Measurements from ENCODE around the gene CEP295NL. TPM values are rescaled to one million over a fixed set of nuclear protein-coding genes. Genes with fewer than 3 reads are reported as not detected.
"Not testable (repeated sequence)": the region's sequence is repeated elsewhere in the genome, so short reads cannot be mapped to it uniquely, and the experiment has no call there.

The CEP295NL gene
- polyA plus RNA-seq, 2 of the 4 experiments (the other 2 are of a cell fraction) = 0.10 to 0.13 TPM

DNA sequence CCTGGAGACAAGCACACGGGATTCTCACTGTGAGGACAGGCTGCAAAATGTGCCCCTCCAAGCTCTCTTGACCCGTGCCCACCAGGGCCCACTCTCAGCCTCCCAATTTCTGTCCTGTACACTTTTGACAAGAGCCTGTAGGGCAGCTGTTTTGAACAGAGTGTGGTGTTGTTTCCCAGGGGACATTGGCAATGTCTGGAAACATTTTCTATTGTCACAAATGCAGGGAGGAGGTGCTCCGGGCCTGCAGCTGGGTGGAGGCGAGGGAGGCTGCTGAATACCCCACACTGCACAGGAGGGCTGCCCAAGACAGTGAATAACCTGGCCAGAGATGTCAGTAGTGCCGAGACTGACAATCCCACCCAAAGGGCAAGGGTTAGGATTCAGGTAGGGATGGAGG, 10.5 kb downstream of the CEP295NL start:
- ChIA-PET POLR2A (no interaction called here), CTCF (interaction anchor here (3.1 kb wide), 1 partner anchor 27 kb away, joined by 21 read pairs; no protein-coding TSS in a partner anchor)
- no peak for FAIRE-seq
- DNase-seq (ENCODE audit: low read depth in 1 of 2, low spot score in 1 of 2) = no peak
- H3K4me1 ChIP-seq = 0 out of 3 replicates have a peak, but pooled peaks cover 3% of the 10 kb centered on the region
- H3K9me3 ChIP-seq = no peaks in the 10 kb centered on the region
- H3K27ac ChIP-seq = no peak overlapping the region
- 80% methylated on average over 5 of the region's 5 CpGs for WGBS (ENCODE audit: missing lambda C conversion rate)
- no peak overlapping the region for H3K4me2 ChIP-seq
- ATAC-seq = no peak
- TF ChIP-seq, protein P1, sequence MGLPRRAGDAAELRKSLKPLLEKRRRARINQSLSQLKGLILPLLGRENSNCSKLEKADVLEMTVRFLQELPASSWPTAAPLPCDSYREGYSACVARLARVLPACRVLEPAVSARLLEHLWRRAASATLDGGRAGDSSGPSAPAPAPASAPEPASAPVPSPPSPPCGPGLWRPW (IDR thresholded peaks at IDR 0.05) = no peak
- TF ChIP-seq, protein P2, sequence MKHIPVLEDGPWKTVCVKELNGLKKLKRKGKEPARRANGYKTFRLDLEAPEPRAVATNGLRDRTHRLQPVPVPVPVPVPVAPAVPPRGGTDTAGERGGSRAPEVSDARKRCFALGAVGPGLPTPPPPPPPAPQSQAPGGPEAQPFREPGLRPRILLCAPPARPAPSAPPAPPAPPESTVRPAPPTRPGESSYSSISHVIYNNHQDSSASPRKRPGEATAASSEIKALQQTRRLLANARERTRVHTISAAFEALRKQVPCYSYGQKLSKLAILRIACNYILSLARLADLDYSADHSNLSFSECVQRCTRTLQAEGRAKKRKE (CRISPR knock-in tag; IDR thresholded peaks at IDR 0.05; ENCODE audit: low read depth) = no peak
- no peak overlapping the region for H3K4me3 ChIP-seq

DNA sequence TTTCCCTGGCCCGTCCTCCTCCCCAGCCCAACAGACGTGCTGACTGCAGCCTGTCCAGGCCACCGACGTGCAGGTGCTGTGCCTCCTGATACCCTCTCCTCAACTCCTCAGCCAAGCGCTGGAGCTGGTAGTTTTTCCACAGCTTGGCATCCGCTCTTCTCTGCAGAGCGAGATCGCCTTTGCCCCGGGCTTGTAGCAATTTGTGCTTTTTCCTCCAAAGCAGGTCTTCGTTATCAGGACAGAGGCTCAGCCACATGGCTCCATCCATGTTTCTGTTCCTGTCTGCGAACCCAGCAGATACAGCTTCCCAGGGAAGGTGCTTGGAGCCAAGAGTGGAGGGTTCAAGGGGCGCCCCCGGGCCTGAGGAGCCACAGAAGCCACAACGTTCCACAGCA, 10.9 kb downstream of the CEP295NL start:
- ChIA-PET CTCF (interaction anchor here (0.9 to 3.1 kb wide), 3 partner anchors 8 to 26 kb away, joined by 4 to 21 read pairs (median 5); no protein-coding TSS in a partner anchor), POLR2A (no interaction called here)
- ATAC-seq (no peak), DNase-seq (ENCODE audit: low read depth in 1 of 2, low spot score in 1 of 2) (no peak), FAIRE-seq (no peak)
- H3K4me1 ChIP-seq = peaks cover 3% of the 10 kb centered on the region; the same call in 1 of the 3 replicates
- H3K4me3 ChIP-seq = no peak overlapping the region
- WGBS (ENCODE audit: missing lambda C conversion rate) = 92% methylated on average over 14 of the region's 14 CpGs
- no peaks in the 10 kb centered on the region for H3K9me3 ChIP-seq
- no peak overlapping the region for H3K4me2 ChIP-seq
- TF ChIP-seq MAFK (IDR thresholded peaks at IDR 0.05; ENCODE audit: partially characterized antibody) = no peak
- no peak for TF ChIP-seq NR3C1 (IDR thresholded peaks at IDR 0.05)
- no peak for TF ChIP-seq TP53 (CRISPR knock-in tag; IDR thresholded peaks at IDR 0.05)
- no peak overlapping the region for H3K27ac ChIP-seq

DNA sequence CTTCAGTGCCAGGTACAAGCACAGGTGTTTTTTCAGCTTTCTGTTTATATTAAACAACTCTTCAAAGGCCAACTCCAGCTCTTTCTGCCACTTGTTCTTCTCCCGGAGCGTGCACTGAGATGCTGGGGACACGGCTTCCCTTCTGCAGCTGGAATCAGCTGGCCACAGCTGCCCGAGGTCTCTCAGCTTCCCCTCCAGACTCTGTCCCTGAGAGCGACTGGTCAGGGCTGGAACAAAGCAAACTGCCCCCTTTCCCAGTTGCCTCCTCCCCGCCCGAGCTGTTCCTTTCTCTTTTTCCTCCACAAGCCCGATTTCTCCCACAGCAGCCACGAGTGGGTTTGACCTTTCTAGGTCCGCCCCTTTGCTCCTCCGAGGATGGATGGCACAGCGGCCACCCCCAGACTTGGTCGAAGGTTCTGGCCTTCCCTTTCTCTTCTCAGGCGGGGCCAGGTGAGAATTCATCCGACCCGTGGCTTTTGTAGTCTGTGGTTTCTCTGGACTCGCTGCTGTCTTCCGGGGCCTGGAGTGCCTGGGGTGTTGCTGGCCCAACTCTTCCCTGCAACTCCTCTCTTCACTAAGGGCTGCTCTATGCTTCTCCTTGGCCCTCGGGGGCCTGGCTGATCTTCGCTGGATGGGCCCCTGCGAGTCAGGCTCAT, 11.5 kb downstream of the CEP295NL start:
- Histone ChIP-seq H3K4me1 (peaks cover 7% of the 10 kb centered on the region), H3K4me3 (no peak overlapping the region), H3K9me3 (no peaks in the 10 kb centered on the region), H3K4me2 (no peak overlapping the region), H3K27ac (no peak overlapping the region)
- no peak for FAIRE-seq
- TF ChIP-seq HOXB13 (CRISPR knock-in tag; IDR thresholded peaks at IDR 0.05; ENCODE audit: low read depth) (no peak), MYC (IDR thresholded peaks at IDR 0.05; ENCODE audit: borderline replicate concordance, low read length) (no peak), ZC3H11A (IDR thresholded peaks at IDR 0.05) (no peak), JUN (IDR thresholded peaks at IDR 0.05) (no peak)
- TF ChIP-seq, protein P3, sequence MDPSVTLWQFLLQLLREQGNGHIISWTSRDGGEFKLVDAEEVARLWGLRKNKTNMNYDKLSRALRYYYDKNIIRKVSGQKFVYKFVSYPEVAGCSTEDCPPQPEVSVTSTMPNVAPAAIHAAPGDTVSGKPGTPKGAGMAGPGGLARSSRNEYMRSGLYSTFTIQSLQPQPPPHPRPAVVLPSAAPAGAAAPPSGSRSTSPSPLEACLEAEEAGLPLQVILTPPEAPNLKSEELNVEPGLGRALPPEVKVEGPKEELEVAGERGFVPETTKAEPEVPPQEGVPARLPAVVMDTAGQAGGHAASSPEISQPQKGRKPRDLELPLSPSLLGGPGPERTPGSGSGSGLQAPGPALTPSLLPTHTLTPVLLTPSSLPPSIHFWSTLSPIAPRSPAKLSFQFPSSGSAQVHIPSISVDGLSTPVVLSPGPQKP (IDR thresholded peaks at IDR 0.05; ENCODE audit: low read depth, low read length) = no peak
- TF ChIP-seq, protein P2 (CRISPR knock-in tag; IDR thresholded peaks at IDR 0.05; ENCODE audit: low read depth) = no peak
- ATAC-seq = no peak
- no peak for DNase-seq (ENCODE audit: low read depth in 1 of 2, low spot score in 1 of 2)
- WGBS (ENCODE audit: missing lambda C conversion rate) = 91% methylated on average over 21 of the region's 21 CpGs
- POLR2A ChIA-PET = no interaction called here
- CTCF ChIA-PET = interaction anchor here (0.9 to 3.1 kb wide), 7 partner anchors 8 to 102 kb away, joined by 3 to 21 read pairs (median 4); no protein-coding TSS in a partner anchor

DNA sequence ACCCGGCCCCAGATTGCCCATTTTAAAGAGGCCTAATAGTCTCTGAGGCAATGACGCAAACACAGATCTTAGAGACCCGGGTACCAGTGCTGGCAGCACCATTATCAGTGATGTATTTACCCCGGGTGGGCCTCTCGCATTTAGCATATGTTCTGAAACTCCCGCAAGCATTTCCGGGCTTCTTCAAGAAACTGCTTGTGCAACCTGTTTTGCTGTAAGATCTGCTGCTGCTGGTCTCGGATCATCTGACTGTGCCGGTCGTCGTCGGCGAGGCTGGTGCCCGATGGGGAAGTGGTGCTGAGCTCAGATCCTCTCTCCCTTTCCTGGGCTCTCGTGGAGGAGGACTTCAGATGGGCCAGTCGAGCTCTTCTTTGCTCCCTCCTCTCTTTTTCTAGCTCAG, 12.5 kb downstream of the CEP295NL start:
- 89% methylated on average over 16 of the region's 16 CpGs for WGBS (ENCODE audit: missing lambda C conversion rate)
- H3K4me1 ChIP-seq = peaks cover 17% of the 10 kb centered on the region
- no peak overlapping the region for H3K27ac ChIP-seq
- H3K9me3 ChIP-seq = no peaks in the 10 kb centered on the region
- POLR2A ChIA-PET = no interaction called here
- no peak for FAIRE-seq
- H3K4me2 ChIP-seq = no peak overlapping the region
- ATAC-seq = no peak
- no peak for DNase-seq (ENCODE audit: low read depth in 1 of 2, low spot score in 1 of 2)
- TF ChIP-seq CEBPB (IDR thresholded peaks at IDR 0.05) (no peak), MAFK (IDR thresholded peaks at IDR 0.05; ENCODE audit: partially characterized antibody) (no peak), MYC (IDR thresholded peaks at IDR 0.05; ENCODE audit: borderline replicate concordance, low read length) (no peak), ZFP36 (IDR thresholded peaks at IDR 0.05; ENCODE audit: borderline replicate concordance, partially characterized antibody) (no peak), FOSB (CRISPR knock-in tag; IDR thresholded peaks at IDR 0.05) (no peak), RAD21 (conservative IDR thresholded peaks at IDR 0.05 in 1 of 2, IDR thresholded peaks at IDR 0.05 in 1 of 2) (no peak)
- TF ChIP-seq, protein P4, sequence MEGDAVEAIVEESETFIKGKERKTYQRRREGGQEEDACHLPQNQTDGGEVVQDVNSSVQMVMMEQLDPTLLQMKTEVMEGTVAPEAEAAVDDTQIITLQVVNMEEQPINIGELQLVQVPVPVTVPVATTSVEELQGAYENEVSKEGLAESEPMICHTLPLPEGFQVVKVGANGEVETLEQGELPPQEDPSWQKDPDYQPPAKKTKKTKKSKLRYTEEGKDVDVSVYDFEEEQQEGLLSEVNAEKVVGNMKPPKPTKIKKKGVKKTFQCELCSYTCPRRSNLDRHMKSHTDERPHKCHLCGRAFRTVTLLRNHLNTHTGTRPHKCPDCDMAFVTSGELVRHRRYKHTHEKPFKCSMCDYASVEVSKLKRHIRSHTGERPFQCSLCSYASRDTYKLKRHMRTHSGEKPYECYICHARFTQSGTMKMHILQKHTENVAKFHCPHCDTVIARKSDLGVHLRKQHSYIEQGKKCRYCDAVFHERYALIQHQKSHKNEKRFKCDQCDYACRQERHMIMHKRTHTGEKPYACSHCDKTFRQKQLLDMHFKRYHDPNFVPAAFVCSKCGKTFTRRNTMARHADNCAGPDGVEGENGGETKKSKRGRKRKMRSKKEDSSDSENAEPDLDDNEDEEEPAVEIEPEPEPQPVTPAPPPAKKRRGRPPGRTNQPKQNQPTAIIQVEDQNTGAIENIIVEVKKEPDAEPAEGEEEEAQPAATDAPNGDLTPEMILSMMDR (IDR thresholded peaks at IDR 0.05) = no peak
- CTCF ChIA-PET = interaction anchor here (0.9 to 3.1 kb wide), 6 partner anchors 9 to 81 kb away, joined by 3 to 21 read pairs (median 5); no protein-coding TSS in a partner anchor
- H3K4me3 ChIP-seq = no peak overlapping the region

DNA sequence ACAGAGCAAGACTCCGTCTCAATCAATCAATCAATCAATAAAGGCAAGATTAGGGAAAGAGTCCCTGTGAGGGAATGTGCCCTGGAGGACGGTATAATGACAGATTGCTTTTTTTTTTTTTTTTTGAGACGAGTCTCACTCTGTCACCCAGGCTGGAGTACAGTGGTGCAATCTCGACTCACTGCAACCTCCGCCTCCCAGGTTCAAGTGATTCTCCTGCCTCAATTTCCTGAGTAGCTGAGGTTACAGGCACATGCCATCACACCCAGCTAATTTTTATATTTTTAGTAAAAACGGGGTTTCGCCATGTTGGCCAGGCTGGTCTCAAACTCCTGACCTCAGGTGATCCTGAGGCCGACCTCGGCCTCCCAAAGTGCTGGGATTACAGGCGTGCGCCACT, 12.9 kb downstream of the CEP295NL start:
- H3K27ac ChIP-seq; H3K9me3 ChIP-seq; ATAC-seq; POLR2A ChIA-PET; FAIRE-seq; DNase-seq (ENCODE audit: low read depth in 1 of 2, low spot score in 1 of 2); H3K4me2 ChIP-seq; H3K4me3 ChIP-seq: not testable (repeated sequence)
- CTCF ChIA-PET = interaction anchor here (0.6 to 4.4 kb wide), 5 partner anchors 10 to 81 kb away, joined by 5 to 22 read pairs (median 5); no protein-coding TSS in a partner anchor
- WGBS (ENCODE audit: missing lambda C conversion rate) = 93% methylated on average over 11 of the region's 11 CpGs
- peaks cover 21% of the 10 kb centered on the region for H3K4me1 ChIP-seq

Measured in A549 (cell line).